Testis (tissue), 3 donors: ENCODE results near the gene KIF12. TPM values are rescaled to one million over a fixed set of nuclear protein-coding genes. Genes with fewer than 3 reads are reported as not detected.

Experiments used
- DNase-seq: peaks from one replicate; pipeline ENCODE4 v3.0.0-alpha.2; 2019
- H3K27ac ChIP-seq, 2 donors: fragments of 200-600 bp; sonication (generic); one replicate each; pipeline ENCODE4 v1.5.1; 2019
- H3K27me3 ChIP-seq: fragments of 200-600 bp; sonication (generic); one replicate; pipeline ENCODE4 v1.5.1; 2019
- H3K36me3 ChIP-seq: fragments of 200-600 bp; sonication (generic); one replicate; pipeline ENCODE4 v1.5.1; 2017; ENCODE audit warnings: low read depth; ENCODE audit errors: missing control alignments
- H3K4me1 ChIP-seq: fragments of 200-600 bp; sonication (generic); one replicate; pipeline ENCODE4 v1.5.1; 2019
- H3K4me3 ChIP-seq, 2 donors: fragments of 200-600 bp; sonication (generic); one replicate each; pipeline ENCODE4 v1.5.1; 2017 to 2019
- H3K9me3 ChIP-seq: fragments of 200-600 bp; sonication (generic); one replicate; pipeline ENCODE4 v1.5.1; 2017
- POLR2A ChIP-seq: fragments of 450-650 bp; IDR thresholded peaks from one replicate; pipeline ENCODE4 v1.6.1; 2017; ENCODE audit warnings: antibody characterized with exemption, mild to moderate bottlenecking, moderate library complexity
- WGBS, 2 donors: methylation state at CpG; one replicate each; pipeline ENCODE4 v1.1.5; 2018; 5-methylcytosine and 5-hydroxymethylcytosine counted together
- intact Hi-C: fragments of 100-400 bp; cut with DNase I; formaldehyde crosslinking; loops from one replicate; pipeline ENCODE4 v1.15.1; 2023; ENCODE audit warnings: low total_unique reads
- polyA plus RNA-seq: library from polyadenylated mRNA; stranded (reverse); fragments of 350-450 nt; fragmentation: Illumina TruSeq; extraction: RNeasy Lipid Tissue Mini Kit (QIAGEN cat#74804); gene quantifications from one replicate; pipeline ENCODE4 v1.2.3, GENCODE V29; 2014; ENCODE audit warnings: low read depth, low replicate concordance; ENCODE audit not compliant: insufficient read depth
- total RNA-seq, 2 donors: library from RNA; depleted of rRNA; stranded (reverse); fragments of >200 nt; gene quantifications; one replicate each; pipeline ENCODE4 v1.2.3, GENCODE V29; 2016
- TF ChIP-seq, protein P1 (sequence below), 3 experiments: fragments of 450-650 bp in 2 of 3; fragments of 200-600 bp in 1 of 3; sonication (generic) in 1 of 3; IDR thresholded peaks; one replicate each; pipeline ENCODE4 v1.5.1; 2016 to 2019; ENCODE audit warnings: antibody characterized with exemption in 3 of 3, mild to moderate bottlenecking in 2 of 3, moderate library complexity in 1 of 3

Gene KIF12
- total and polyA plus RNA-seq, 3 donors from 2014 or later, result 5.4 to 9.2 (median 7.1) TPM

- Histone ChIP-seq H3K27ac (no peak overlapping the region), H3K36me3 (no peaks in the 10 kb centered on the region), H3K9me3 (no peaks in the 10 kb centered on the region), H3K4me3 (no peak overlapping the region), H3K4me1 (peaks cover 6% of the 10 kb centered on the region), H3K27me3 (no peaks in the 10 kb centered on the region)
- DNase-seq, result no peak
- TF ChIP-seq, protein P1, sequence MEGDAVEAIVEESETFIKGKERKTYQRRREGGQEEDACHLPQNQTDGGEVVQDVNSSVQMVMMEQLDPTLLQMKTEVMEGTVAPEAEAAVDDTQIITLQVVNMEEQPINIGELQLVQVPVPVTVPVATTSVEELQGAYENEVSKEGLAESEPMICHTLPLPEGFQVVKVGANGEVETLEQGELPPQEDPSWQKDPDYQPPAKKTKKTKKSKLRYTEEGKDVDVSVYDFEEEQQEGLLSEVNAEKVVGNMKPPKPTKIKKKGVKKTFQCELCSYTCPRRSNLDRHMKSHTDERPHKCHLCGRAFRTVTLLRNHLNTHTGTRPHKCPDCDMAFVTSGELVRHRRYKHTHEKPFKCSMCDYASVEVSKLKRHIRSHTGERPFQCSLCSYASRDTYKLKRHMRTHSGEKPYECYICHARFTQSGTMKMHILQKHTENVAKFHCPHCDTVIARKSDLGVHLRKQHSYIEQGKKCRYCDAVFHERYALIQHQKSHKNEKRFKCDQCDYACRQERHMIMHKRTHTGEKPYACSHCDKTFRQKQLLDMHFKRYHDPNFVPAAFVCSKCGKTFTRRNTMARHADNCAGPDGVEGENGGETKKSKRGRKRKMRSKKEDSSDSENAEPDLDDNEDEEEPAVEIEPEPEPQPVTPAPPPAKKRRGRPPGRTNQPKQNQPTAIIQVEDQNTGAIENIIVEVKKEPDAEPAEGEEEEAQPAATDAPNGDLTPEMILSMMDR (IDR thresholded peaks at IDR 0.05), result no peak
- no peak for TF ChIP-seq POLR2A
- intact Hi-C loops, result no loop called here
- 93 to 96% methylated on average over 11 to 12 of the region's 12 CpGs for WGBS, 2 donors
Measured at GRCh38 chr9:114061292-114061691, 37.8 kb downstream of the KIF12 start.

- WGBS, 2 donors, result 90 to 91% methylated on average over 7 to 9 of the region's 9 CpGs
- Histone ChIP-seq H3K4me1 (peaks cover 6% of the 10 kb centered on the region), H3K4me3 (no peak overlapping the region), H3K9me3 (no peaks in the 10 kb centered on the region), H3K27ac (no peak overlapping the region), H3K27me3 (no peaks in the 10 kb centered on the region), H3K36me3 (no peaks in the 10 kb centered on the region)
- intact Hi-C loops, result no loop called here
- TF ChIP-seq, protein P1 (IDR thresholded peaks at IDR 0.05), result no peak
- no peak for TF ChIP-seq POLR2A
- DNase-seq, result no peak
Measured at GRCh38 chr9:114060711-114061110, 38.4 kb downstream of the KIF12 start.

GRCh38 chr9:114060070-114060469 lies 39.0 kb downstream of the KIF12 start:
- no peaks in the 10 kb centered on the region for H3K36me3 ChIP-seq

GRCh38 chr9:114059047-114059803 lies 39.9 kb downstream of the KIF12 start:
- H3K4me1 ChIP-seq, result peaks cover 6% of the 10 kb centered on the region
- no peak for DNase-seq
- no peaks in the 10 kb centered on the region for H3K36me3 ChIP-seq
- no peaks in the 10 kb centered on the region for H3K9me3 ChIP-seq
- no peak for TF ChIP-seq POLR2A
- TF ChIP-seq, protein P1 (IDR thresholded peaks at IDR 0.05), result no peak
- no peaks in the 10 kb centered on the region for H3K27me3 ChIP-seq
- no peak overlapping the region for H3K27ac ChIP-seq
- 59 to 60% methylated on average over 7 to 8 of the region's 8 CpGs for WGBS, 2 donors
- H3K4me3 ChIP-seq, result no peak overlapping the region
- intact Hi-C loops, result no loop called here

More at GRCh38 chr9:114060070-114060469, 39.0 kb downstream of the KIF12 start:
- 89 to 91% methylated on average over 8 of the region's 8 CpGs for WGBS, 2 donors
- no peak for TF ChIP-seq POLR2A
- TF ChIP-seq, protein P1 (IDR thresholded peaks at IDR 0.05), result no peak
- intact Hi-C loops, result no loop called here
- Histone ChIP-seq H3K4me1 (peaks cover 6% of the 10 kb centered on the region), H3K27me3 (no peaks in the 10 kb centered on the region), H3K9me3 (no peaks in the 10 kb centered on the region), H3K4me3 (no peak overlapping the region), H3K27ac (no peak overlapping the region)
- no peak for DNase-seq

GRCh38 chr9:114058688-114059046 lies 40.4 kb downstream of the KIF12 start:
- TF ChIP-seq, protein P1 (IDR thresholded peaks at IDR 0.05), result no peak
- no peak for TF ChIP-seq POLR2A
- no peak overlapping the region for H3K4me3 ChIP-seq
- no peaks in the 10 kb centered on the region for H3K9me3 ChIP-seq
- peaks cover 6% of the 10 kb centered on the region for H3K4me1 ChIP-seq
- H3K36me3 ChIP-seq, result no peaks in the 10 kb centered on the region
- no peaks in the 10 kb centered on the region for H3K27me3 ChIP-seq
- WGBS, 2 donors, result 66 to 90% methylated on average over 4 of the region's 4 CpGs
- H3K27ac ChIP-seq, result no peak overlapping the region
- DNase-seq, result no peak
- intact Hi-C loops, result no loop called here
